Nephron progenitor cell (in vitro differentiated cells): Measurements from ENCODE around the gene VSIG2.

Experiments used
- DNase-seq: peaks from one replicate; pipeline ENCODE4 v3.0.0; 2021
- H3K27ac Mint-ChIP-seq: 2 replicates; pipeline ENCODE4 v1.8.0; 2021; ENCODE audit warnings: mild to moderate bottlenecking, moderate library complexity, mixed read lengths
- H3K27me3 Mint-ChIP-seq: 2 replicates; pipeline ENCODE4 v1.8.0; 2021; ENCODE audit warnings: mild to moderate bottlenecking, low read depth, mixed read lengths; ENCODE audit not compliant: poor library complexity
- H3K36me3 Mint-ChIP-seq: 2 replicates; pipeline ENCODE4 v1.8.0; 2021; ENCODE audit warnings: low read depth, mixed read lengths
- H3K4me1 Mint-ChIP-seq: 2 replicates; pipeline ENCODE4 v1.8.0; 2021; ENCODE audit warnings: mixed read lengths
- H3K4me3 Mint-ChIP-seq: 2 replicates; pipeline ENCODE4 v1.8.0; 2021; ENCODE audit warnings: mild to moderate bottlenecking, moderate library complexity, mixed read lengths
- H3K9me3 Mint-ChIP-seq: 2 replicates; pipeline ENCODE4 v1.8.0; 2021; ENCODE audit warnings: mild to moderate bottlenecking, moderate library complexity, mixed read lengths
- TF ChIP-seq, protein P1 (sequence below): fragments of 200-600 bp; sonication (generic); IDR thresholded peaks from 2 replicates; pipeline ENCODE4 v1.5.0; 2021; ENCODE audit warnings: antibody characterized with exemption

VSIG2 gene

DNA sequence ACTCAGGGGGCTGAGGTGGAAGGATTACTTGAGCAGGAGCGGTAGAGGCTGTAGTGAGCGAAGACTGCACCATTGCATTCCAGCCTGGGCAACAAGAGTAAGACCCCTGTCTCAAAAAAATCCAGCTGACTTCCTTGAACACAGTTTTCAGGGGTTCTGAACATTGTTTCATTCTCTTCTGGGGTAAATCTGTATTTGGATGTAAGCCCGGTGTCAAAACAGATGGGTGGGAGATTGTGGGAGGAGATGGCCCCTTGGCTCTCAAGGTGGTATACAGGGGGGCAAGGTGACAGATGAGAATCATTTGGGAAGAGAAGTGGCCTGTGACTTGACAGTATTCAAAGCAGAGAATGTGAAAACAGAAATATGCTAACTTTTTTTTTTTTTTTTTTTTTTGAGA lies 5.3 kb upstream of the VSIG2 start:
- peaks cover 51% of the 10 kb centered on the region for H3K4me1 Mint-ChIP-seq
- no peak for DNase-seq
- no peak overlapping the region for H3K27ac Mint-ChIP-seq
- H3K27me3 Mint-ChIP-seq: peaks cover 99% of the 10 kb centered on the region
- H3K4me3 Mint-ChIP-seq: no peak overlapping the region
- no peaks in the 10 kb centered on the region for H3K36me3 Mint-ChIP-seq
- TF ChIP-seq, protein P1, sequence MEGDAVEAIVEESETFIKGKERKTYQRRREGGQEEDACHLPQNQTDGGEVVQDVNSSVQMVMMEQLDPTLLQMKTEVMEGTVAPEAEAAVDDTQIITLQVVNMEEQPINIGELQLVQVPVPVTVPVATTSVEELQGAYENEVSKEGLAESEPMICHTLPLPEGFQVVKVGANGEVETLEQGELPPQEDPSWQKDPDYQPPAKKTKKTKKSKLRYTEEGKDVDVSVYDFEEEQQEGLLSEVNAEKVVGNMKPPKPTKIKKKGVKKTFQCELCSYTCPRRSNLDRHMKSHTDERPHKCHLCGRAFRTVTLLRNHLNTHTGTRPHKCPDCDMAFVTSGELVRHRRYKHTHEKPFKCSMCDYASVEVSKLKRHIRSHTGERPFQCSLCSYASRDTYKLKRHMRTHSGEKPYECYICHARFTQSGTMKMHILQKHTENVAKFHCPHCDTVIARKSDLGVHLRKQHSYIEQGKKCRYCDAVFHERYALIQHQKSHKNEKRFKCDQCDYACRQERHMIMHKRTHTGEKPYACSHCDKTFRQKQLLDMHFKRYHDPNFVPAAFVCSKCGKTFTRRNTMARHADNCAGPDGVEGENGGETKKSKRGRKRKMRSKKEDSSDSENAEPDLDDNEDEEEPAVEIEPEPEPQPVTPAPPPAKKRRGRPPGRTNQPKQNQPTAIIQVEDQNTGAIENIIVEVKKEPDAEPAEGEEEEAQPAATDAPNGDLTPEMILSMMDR: no peak
- no peaks in the 10 kb centered on the region for H3K9me3 Mint-ChIP-seq

DNA sequence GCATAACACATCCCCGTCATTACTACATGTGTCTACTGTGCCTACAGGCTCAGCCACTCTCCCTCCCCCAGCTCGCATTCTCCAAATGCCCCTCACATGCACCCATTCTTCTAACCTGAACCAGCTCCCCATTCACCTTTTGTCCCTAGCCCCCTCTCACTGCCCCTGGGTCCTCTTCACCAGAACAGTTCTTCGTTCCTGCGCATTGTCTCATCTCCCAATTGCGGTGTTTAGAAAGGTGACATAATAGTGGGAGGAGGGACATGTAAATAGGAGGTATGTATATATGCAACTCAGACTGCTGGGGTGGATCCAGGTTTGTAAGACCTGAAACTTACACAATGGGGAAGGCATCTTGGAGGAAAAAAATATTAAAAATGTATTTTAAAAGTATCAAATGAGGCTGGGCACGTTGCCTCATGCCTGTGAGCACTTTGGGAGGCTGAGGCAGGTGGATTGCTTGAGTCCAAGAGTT lies 4.7 kb upstream of the VSIG2 start:
- no peak overlapping the region for H3K4me3 Mint-ChIP-seq
- H3K4me1 Mint-ChIP-seq: peaks cover 52% of the 10 kb centered on the region
- H3K27me3 Mint-ChIP-seq: peaks cover 100% of the 10 kb centered on the region
- no peaks in the 10 kb centered on the region for H3K9me3 Mint-ChIP-seq
- H3K27ac Mint-ChIP-seq: no peak overlapping the region
- DNase-seq: no peak
- TF ChIP-seq, protein P1: no peak
- H3K36me3 Mint-ChIP-seq: no peaks in the 10 kb centered on the region

DNA sequence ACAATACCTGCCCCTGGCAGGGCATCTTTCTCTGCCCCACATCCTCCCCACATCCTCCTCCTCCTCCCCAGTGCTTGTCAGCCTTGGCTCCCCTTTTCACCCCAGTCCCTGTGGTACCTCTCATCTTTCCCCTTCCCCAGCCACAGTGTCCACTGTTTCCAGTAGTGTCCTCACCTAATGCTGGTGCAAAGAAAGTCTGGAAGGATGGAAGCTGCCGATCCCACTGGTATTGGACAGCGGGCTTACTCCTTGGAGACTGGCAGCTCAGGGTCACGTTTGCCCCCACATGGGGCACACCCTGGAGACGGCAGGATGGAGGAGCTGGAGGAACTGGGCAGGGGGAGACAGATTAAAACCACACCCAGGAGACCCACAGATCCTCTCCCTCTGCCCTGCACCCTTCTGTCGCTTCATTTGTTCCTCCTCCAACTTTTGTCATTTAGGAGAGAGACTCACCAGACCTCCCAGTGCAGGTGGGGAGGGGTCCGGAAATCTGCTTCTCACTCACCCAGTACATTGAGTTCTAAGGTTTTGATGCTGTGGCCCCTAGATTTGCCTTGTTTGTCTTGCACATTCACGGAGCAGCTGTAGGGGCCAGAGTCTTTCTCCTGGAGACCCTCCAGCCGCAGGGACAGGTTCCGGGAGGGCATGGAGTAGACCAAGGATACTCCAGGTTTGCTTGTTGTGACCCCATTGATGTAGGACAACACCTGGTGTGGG lies 4.1 kb upstream of the VSIG2 start:
- DNase-seq: no peak
- TF ChIP-seq, protein P1: no peak
- Mint-ChIP-seq H3K36me3 (no peaks in the 10 kb centered on the region), H3K4me1 (peaks cover 46% of the 10 kb centered on the region), H3K4me3 (no peak overlapping the region), H3K27me3 (peaks cover 100% of the 10 kb centered on the region), H3K27ac (no peak overlapping the region), H3K9me3 (no peaks in the 10 kb centered on the region)

DNA sequence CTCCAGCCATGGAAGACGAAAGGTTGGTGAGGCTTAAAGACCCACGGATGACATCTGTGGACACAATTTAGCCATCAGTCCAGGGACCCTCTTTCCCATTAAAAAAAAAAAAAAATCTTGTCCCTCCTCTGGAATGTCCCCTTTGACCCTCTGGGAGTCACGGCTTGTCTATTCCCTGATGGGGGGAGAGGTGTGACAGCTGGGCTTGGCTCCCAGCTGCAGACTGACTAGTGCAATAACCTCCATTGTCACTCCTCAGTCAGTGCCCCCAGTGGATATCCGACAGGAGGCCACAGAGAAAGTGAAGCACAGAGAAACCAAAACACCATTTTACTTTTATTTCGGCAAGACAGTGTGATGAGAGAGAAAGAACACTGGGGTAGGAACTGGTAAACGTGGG lies 2.7 kb upstream of the VSIG2 start:
- Mint-ChIP-seq H3K4me3 (no peak overlapping the region), H3K36me3 (no peaks in the 10 kb centered on the region), H3K4me1 (peaks cover 40% of the 10 kb centered on the region), H3K27me3 (peaks cover 100% of the 10 kb centered on the region), H3K9me3 (peaks cover 5% of the 10 kb centered on the region), H3K27ac (no peak overlapping the region)
- TF ChIP-seq, protein P1: no peak
- no peak for DNase-seq

DNA sequence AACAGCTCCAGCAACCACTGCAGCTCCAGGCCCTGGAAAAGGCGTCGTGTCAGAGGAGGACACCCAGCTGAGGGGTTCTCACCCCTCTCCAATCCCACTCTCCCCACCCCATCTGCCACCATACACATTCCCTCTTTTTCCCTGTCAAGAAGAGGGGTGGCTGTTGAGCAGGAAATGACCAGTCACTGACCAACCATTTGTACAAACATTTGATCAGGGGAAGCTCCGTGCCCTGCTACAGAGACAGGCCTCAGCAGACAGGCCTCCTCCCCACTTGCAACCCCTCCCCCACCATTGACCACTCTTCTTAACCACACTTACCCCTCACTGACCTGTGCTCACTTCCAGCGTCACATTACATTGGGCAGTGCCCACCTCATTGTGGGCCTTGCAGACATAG lies 2.3 kb upstream of the VSIG2 start:
- Mint-ChIP-seq H3K9me3 (peaks cover 5% of the 10 kb centered on the region), H3K36me3 (no peaks in the 10 kb centered on the region), H3K4me1 (peaks cover 37% of the 10 kb centered on the region), H3K27ac (no peak overlapping the region), H3K27me3 (peaks cover 100% of the 10 kb centered on the region), H3K4me3 (no peak overlapping the region)
- TF ChIP-seq, protein P1: no peak
- no peak for DNase-seq

DNA sequence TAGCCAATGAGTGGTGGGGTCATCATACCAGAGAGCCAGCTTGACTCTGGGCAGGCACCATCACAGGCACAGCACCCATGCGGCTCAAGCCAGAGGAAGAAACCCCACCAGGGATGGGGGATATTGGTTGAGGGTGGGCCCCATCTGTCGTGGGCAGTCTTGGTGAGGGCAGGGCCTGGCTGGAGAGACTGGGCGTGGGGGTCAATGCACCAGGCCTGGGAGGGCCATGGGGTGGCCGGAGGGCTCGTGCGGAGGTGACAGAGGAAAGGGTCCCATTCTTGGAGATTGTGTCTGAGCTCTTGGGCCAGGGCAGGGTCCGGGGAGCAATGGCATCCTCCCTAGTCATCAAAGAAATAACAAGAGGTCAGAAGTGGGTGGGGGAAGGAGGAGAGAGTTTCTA lies 1.6 kb upstream of the VSIG2 start:
- DNase-seq: no peak
- Mint-ChIP-seq H3K4me3 (no peak overlapping the region), H3K9me3 (peaks cover 5% of the 10 kb centered on the region), H3K27ac (no peak overlapping the region), H3K36me3 (no peaks in the 10 kb centered on the region), H3K27me3 (peaks cover 100% of the 10 kb centered on the region), H3K4me1 (peaks cover 30% of the 10 kb centered on the region)
- TF ChIP-seq, protein P1: no peak
